GM12872 (cell line): ENCODE results near the gene SRC.

Experiments used
- CTCF ChIP-seq: IDR thresholded peaks from 3 replicates; pipeline ENCODE4 v1.5.1; 2011; ENCODE audit warnings: low read depth, mild to moderate bottlenecking, low read length, moderate library complexity; ENCODE audit not compliant: insufficient read depth

Gene SRC

DNA sequence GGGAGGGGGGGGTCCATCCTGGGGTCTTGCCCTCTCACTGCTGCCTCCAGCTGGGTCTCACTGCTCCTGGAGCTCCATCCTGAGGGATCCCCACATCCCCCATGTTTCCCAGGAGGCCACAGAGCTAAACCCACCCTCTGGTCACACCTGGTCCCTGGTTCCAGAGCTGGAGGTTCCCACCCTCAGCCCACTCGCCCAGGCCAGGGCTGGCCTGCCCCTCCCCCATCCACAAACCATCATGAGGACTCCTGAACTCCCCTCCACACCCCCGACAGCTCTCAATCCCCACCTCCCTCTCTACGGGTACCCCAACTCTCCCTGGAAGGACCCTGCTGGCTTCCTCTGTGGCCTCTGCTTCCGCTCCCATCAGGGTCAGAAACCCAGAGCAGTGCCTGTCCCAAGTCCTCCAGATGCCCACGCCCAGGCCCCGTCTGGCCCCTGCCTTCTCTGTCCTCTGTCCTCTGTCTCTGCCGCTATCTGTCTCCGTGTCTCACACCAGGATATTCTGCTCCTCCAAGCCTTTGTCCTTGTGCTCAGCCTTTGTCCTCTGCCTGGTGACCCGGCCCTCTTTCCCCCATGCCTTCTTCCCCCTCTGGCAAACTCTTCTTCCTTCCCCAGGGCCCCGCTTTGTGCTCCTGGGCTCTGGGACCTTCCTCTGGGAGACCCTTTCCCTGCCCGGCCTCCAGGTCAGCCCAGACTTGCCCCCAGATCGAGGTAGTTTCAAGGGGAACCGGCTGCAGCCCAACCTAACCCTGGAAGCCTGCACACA is 74.0 kb downstream of the SRC start:
- TF ChIP-seq CTCF, result no peak

GRCh38 chr20:37420610-37421009 is 74.7 kb downstream of the SRC start:
- no peak for TF ChIP-seq CTCF

- no peak for TF ChIP-seq CTCF
Measured at GRCh38 chr20:37421060-37421905, 75.3 kb downstream of the SRC start.

DNA sequence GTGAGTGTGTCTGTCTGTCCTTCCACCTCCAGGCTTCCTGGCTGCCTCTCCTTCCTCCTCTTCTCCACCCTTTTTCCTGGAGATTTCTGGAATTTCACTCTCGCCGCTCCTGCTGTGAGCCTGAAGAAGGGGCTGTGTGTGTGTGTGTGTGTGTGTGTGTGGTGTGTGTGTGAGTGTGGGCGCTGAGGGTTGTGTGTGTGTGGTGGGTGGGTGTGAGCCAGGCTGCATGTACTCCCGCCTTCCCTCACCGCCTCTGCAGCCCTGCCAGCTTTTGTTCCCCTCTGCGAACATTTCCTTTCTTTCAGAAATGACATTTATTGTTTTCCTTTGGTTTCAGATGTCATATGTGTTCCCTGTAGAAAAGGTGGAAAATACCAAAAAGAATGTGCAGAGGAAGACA is 76.0 kb downstream of the SRC start:
- TF ChIP-seq CTCF, result no peak

GRCh38 chr20:37422791-37423286 is 76.9 kb downstream of the SRC start:
- TF ChIP-seq CTCF, result no peak

DNA sequence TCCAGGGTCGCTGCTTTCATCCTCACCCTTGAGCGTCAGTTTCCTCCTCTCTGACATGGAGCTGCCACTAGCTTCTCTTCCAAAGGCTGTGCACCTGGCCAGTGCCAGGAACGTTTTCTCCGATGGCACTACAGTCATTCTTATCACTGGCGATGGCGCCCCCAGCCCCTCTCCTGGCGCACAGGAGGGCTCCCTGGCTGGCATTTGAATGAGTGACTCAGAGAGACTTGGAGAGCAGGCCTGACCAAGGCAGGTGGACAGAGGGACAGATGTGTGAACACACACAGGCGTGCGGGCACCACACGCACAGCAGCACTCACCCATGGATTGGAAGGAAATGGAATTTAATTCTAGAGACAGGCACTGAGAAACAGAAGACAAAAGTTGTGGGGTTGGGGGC is 77.6 kb downstream of the SRC start:
- TF ChIP-seq CTCF, result no peak

- TF ChIP-seq CTCF, result no peak
Measured at GRCh38 chr20:37424062-37424851, 78.3 kb downstream of the SRC start.
